HFF-Myc (cell line): ENCODE results near the gene MAPK1.
"Not testable (repeated sequence)": the region's sequence is repeated elsewhere in the genome, so short reads cannot be mapped to it uniquely, and the experiment has no call there.

Experiments used
- DNase-seq: peaks from one replicate; pipeline ENCODE4 v3.0.0-alpha.2; 2011; ENCODE audit warnings: low read depth; ENCODE audit errors: extremely low read depth
- H3K4me3 ChIP-seq: replicated peaks from 2 replicates; pipeline ENCODE4 v1.5.1; 2011; ENCODE audit warnings: low read depth, mild to moderate bottlenecking, control low read depth, low read length
- TF ChIP-seq, protein P1 (sequence below): IDR thresholded peaks from 2 replicates; pipeline ENCODE4 v1.5.1; 2012; ENCODE audit warnings: mild to moderate bottlenecking, low read depth, low read length, control low read depth; ENCODE audit errors: missing control alignments

The MAPK1 gene

DNA sequence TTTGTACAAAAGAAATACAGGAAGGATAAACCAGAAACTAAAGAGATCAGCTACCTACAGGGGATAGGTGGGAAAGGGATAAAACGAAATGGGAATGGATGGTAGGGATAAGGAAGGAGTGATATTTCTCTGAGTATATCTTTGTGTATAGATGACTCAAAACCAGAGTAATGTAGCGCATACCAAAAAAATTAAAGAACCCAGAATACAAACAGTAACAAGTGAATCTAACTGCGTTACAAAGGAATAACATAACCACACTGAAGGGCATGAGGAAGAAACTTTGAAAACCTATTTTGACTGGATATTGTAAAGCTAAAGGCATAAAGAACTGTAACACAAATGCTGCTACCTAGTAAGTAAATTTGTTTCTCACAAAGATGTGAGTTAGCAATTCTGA is 37.9 kb downstream of the MAPK1 start:
- DNase-seq = no peak
- H3K4me3 ChIP-seq = no peak overlapping the region
- TF ChIP-seq, protein P1, sequence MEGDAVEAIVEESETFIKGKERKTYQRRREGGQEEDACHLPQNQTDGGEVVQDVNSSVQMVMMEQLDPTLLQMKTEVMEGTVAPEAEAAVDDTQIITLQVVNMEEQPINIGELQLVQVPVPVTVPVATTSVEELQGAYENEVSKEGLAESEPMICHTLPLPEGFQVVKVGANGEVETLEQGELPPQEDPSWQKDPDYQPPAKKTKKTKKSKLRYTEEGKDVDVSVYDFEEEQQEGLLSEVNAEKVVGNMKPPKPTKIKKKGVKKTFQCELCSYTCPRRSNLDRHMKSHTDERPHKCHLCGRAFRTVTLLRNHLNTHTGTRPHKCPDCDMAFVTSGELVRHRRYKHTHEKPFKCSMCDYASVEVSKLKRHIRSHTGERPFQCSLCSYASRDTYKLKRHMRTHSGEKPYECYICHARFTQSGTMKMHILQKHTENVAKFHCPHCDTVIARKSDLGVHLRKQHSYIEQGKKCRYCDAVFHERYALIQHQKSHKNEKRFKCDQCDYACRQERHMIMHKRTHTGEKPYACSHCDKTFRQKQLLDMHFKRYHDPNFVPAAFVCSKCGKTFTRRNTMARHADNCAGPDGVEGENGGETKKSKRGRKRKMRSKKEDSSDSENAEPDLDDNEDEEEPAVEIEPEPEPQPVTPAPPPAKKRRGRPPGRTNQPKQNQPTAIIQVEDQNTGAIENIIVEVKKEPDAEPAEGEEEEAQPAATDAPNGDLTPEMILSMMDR = no peak

DNA sequence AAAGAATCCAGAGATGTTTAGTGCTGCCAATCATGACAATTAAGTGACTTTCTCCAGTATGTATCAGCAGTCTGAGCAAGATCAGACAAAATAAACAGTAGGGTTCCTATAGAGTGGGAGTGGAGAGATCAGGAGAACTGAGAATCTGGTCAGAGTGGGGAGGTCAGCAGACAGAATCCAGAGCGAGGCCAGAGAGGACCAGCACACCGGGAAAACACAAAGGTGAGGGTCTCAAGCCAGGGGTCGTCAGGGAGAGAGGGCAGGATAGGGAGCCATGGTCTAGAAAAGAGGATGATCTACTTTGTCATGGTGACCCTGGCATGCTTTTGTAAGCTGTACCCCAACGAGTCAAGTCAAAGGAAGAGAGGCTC is 39.2 kb downstream of the MAPK1 start:
- no peak for DNase-seq
- H3K4me3 ChIP-seq = no peak overlapping the region
- TF ChIP-seq, protein P1 = no peak

DNA sequence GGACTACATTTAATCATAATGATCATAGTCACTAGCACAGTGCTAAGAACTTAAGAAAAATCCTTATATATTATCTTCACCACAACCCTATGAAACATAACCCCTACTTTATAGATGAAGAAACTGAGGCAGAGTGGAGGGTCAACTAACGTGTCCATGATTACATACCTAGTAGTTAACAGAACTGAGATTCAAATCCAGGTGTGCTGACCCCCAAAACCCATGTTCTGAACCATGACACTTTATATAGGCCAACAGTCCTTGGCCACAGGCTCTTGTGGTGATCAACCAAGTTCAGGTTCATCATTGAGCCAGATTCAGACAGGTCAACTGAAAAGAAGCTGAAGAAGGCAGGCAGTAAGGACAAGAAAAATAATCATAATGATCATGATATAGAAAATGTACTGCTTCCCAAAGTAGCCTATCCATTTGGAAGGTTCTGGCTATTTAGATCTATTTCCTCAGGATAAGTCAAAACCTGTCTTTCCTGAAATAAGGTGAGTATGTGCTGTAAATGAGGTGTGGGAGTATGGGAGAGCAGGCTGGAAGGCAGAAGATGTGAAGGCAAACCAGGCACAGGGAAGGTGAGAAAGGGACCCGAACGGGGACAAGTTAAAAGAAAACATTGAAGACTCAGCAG is 39.7 kb downstream of the MAPK1 start:
- DNase-seq = no peak
- TF ChIP-seq, protein P1 = no peak
- no peak overlapping the region for H3K4me3 ChIP-seq

DNA sequence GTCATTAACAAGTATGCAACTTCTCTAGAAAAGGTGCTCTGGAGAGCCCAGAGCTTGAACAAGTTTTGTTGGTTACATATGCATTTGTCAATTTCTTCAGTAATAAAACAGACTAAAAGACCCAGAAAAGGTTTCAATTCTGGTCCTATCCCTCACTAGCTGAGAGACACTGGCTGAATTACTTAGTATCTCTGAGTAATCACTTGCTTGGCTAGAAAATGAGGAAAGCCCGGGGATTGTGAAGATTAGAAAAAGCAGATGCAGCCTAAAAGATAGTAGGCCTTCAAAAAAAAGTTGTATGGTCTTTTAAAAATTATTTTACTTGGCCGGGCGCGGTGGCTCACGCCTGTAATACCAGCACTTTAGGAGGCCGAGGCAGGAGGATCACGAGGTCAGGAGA is 41.2 kb downstream of the MAPK1 start:
- TF ChIP-seq, protein P1 = no peak
- DNase-seq = no peak
- no peak overlapping the region for H3K4me3 ChIP-seq

DNA sequence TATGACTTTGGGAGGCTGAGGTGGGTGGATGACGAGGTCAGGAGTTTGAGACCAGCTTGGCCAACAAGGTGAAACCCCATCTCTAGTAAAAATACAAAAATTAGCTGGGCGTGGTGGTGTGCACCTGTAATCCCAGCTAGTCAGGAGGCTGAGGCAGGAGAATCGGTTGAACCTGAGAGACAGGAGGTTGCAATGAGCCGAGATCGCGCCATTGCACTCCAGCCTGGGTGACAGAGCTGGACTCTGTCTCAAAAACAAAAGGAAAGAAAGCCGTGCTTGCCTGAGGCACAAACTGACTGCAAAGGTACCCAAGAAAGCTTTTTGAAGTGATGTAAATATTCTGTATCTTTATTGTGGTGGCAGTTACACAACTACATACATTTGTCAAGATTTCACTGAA is 42.5 kb downstream of the MAPK1 start:
- H3K4me3 ChIP-seq, DNase-seq: not testable (repeated sequence)

DNA sequence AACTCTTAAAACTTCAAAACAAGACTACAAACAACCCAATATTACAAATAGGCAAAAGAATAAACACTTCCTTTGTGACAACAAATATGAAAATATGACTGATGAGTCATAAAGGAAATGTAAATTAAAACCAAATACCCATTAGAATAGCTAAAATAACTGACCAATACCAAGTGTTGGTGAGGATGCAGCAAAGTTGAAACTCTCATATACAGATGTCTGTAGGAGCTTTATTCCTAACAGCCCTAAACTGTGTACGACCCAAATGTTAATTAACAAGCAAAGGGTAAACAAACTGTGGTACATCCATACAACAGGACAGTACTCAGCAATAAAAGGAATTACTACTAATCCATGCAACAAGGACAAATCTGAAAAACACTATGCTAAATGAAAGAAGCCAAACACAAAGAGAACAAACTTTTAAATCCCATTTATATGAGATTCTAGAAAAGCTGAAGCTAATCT is 43.0 kb downstream of the MAPK1 start:
- no peak overlapping the region for H3K4me3 ChIP-seq
- DNase-seq = no peak
- TF ChIP-seq, protein P1 = no peak

DNA sequence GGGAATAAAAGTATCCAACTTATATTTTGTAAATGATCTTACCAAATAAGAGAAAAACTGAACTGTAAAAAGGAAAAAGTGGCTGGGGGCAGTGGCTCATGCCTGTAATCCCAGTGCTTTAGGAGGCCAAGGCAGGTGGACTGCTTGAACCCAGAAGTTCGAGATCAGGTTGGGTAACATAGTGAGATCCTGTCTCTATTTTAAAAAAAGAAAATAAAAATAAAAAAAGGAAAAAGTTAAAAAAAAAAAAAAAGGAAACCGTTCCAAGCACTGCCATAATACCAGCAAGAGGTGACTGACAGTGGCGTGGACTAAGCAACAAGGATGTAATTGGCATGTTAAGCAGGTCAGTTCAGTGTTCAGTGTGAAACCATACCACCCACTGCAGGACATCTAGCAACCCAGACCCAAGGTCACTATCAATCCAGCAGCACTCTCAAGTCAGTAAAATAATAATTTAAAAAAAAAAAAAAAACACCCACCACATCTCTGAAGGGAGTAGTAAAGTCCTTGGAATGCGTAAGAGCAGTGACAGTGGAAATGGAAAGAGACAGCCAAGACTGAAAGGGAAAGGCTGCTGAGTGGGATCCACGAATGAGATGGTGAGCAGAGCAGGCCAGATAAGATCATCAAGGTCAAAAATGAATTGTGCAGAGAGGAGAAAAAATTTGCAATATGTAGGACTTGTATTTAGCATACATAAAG is 43.6 kb downstream of the MAPK1 start:
- H3K4me3 ChIP-seq = no peak overlapping the region
- no peak for DNase-seq
- TF ChIP-seq, protein P1 = no peak
